Endothelial cell (in vitro differentiated cells): ENCODE results near the gene P2RY2. TPM values are rescaled to one million over a fixed set of nuclear protein-coding genes. Genes with fewer than 3 reads are reported as not detected.

ENCODE experiments used
- DNase-seq: peaks from one replicate; pipeline ENCODE4 v3.0.0; 2021; ENCODE audit warnings: low spot score
- H3K27ac Mint-ChIP-seq: one replicate; pipeline ENCODE4 v1.8.0; 2021; ENCODE audit warnings: mixed read lengths, inconsistent platforms; ENCODE audit not compliant: unreplicated experiment
- H3K27me3 Mint-ChIP-seq: one replicate; pipeline ENCODE4 v1.8.0; 2021; ENCODE audit warnings: mild to moderate bottlenecking, moderate library complexity, mixed read lengths, inconsistent platforms; ENCODE audit not compliant: unreplicated experiment
- H3K36me3 Mint-ChIP-seq: one replicate; pipeline ENCODE4 v1.8.0; 2021; ENCODE audit warnings: mild to moderate bottlenecking, low read depth, mixed read lengths, inconsistent platforms; ENCODE audit not compliant: unreplicated experiment
- H3K4me1 Mint-ChIP-seq: one replicate; pipeline ENCODE4 v1.8.0; 2021; ENCODE audit warnings: mild to moderate bottlenecking, mixed read lengths, inconsistent platforms; ENCODE audit not compliant: unreplicated experiment
- H3K4me3 Mint-ChIP-seq: one replicate; pipeline ENCODE4 v1.8.0; 2021; ENCODE audit warnings: mild to moderate bottlenecking, mixed read lengths, inconsistent platforms; ENCODE audit not compliant: unreplicated experiment
- H3K9me3 Mint-ChIP-seq: one replicate; pipeline ENCODE4 v1.8.0; 2021; ENCODE audit warnings: mixed read lengths, inconsistent platforms; ENCODE audit not compliant: unreplicated experiment
- CTCF ChIP-seq: fragments of 200-600 bp; sonication (generic); IDR thresholded peaks from one replicate; pipeline ENCODE4 v1.5.0; 2021; ENCODE audit warnings: antibody characterized with exemption; ENCODE audit not compliant: unreplicated experiment
- total RNA-seq: library from RNA; stranded (reverse); fragmentation: NEBNext Ultra II Directional; extraction: Animal tissue kit (Norgen Biotek cat#: 25700); gene quantifications from one replicate; pipeline ENCODE4 v1.2.1, GENCODE V29; 2021; ENCODE audit not compliant: unreplicated experiment

P2RY2 gene
- total RNA-seq, 1 donor from 2014 or later: 0.10 TPM

- Mint-ChIP-seq H3K27me3 (peaks cover 7% of the 10 kb centered on the region), H3K9me3 (no peaks in the 10 kb centered on the region), H3K4me3 (no peak overlapping the region), H3K36me3 (no peaks in the 10 kb centered on the region), H3K27ac (no peak overlapping the region), H3K4me1 (peaks cover 8% of the 10 kb centered on the region)
- DNase-seq: no peak
- no peak for TF ChIP-seq CTCF
These were observed 57.3 kb downstream of the P2RY2 start for GRCh38 chr11:73275381-73275750.

GRCh38 chr11:73277467-73277866, 59.4 kb downstream of the P2RY2 start:
- Mint-ChIP-seq H3K4me1 (no peaks in the 10 kb centered on the region), H3K27ac (no peak overlapping the region), H3K9me3 (no peaks in the 10 kb centered on the region), H3K4me3 (no peak overlapping the region), H3K36me3 (no peaks in the 10 kb centered on the region), H3K27me3 (peaks cover 16% of the 10 kb centered on the region)
- no peak for DNase-seq
- TF ChIP-seq CTCF: no peak

- no peak for TF ChIP-seq CTCF
- H3K4me3 Mint-ChIP-seq: no peak overlapping the region
- no peak for DNase-seq
- H3K9me3 Mint-ChIP-seq: no peaks in the 10 kb centered on the region
- H3K27ac Mint-ChIP-seq: no peak overlapping the region
- H3K27me3 Mint-ChIP-seq: peaks cover 18% of the 10 kb centered on the region
- no peaks in the 10 kb centered on the region for H3K36me3 Mint-ChIP-seq
- no peaks in the 10 kb centered on the region for H3K4me1 Mint-ChIP-seq
These were observed 62.5 kb downstream of the P2RY2 start for GRCh38 chr11:73280626-73281025.

- no peak overlapping the region for H3K4me3 Mint-ChIP-seq
- H3K9me3 Mint-ChIP-seq: no peaks in the 10 kb centered on the region
- no peaks in the 10 kb centered on the region for H3K4me1 Mint-ChIP-seq
- H3K27me3 Mint-ChIP-seq: peaks cover 20% of the 10 kb centered on the region
- no peak for DNase-seq
- no peak overlapping the region for H3K27ac Mint-ChIP-seq
- TF ChIP-seq CTCF: no peak
- no peaks in the 10 kb centered on the region for H3K36me3 Mint-ChIP-seq
These were observed 63.2 kb downstream of the P2RY2 start for GRCh38 chr11:73281201-73281741.

- no peak overlapping the region for H3K4me3 Mint-ChIP-seq
- no peak for DNase-seq
- H3K4me1 Mint-ChIP-seq: peaks cover 1% of the 10 kb centered on the region
- H3K27me3 Mint-ChIP-seq: peaks cover 22% of the 10 kb centered on the region
- H3K9me3 Mint-ChIP-seq: no peaks in the 10 kb centered on the region
- TF ChIP-seq CTCF: no peak
- H3K36me3 Mint-ChIP-seq: no peaks in the 10 kb centered on the region
- H3K27ac Mint-ChIP-seq: no peak overlapping the region
These were observed 63.9 kb downstream of the P2RY2 start for GRCh38 chr11:73281796-73282660.
